ENCODE measurements around the gene NPS. TPM values are rescaled to one million over a fixed set of nuclear protein-coding genes. Genes with fewer than 3 reads are reported as not detected.

The NPS gene
- total RNA-seq, 1 experiment from 2014 or later = not detected

DNA sequence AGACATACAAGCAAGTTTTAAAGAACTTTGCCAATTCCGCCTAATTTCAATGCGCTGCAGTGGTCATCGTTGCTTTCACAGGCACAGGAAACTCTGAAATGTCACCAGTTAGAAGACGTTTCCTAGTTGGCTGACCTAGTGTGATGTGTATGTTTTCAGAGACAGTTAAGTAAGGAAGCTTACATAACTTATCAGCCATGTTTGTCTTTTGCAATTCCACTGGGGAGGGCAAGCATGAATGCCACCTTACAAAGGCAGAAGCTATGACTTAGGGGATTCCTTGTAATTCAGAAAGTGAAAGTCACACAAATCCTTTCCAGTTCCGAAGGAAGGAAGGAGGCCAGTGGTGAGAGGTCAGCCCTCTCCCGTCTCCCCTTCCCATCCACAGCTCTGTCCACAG is 15.0 kb upstream of the NPS start:
- Histone ChIP-seq H3K27me3 (ENCODE audit: control insufficient read depth, insufficient read depth, low read length) (0 out of 2 replicates have a peak, but pooled peaks cover 2% of the 10 kb centered on the region), H3K9me3 (ENCODE audit: control insufficient read depth, insufficient read depth, low read depth, low read length) (no peaks in the 10 kb centered on the region), H3K4me3 (ENCODE audit: low read depth in 2 of 2, low read length in 2 of 2) (no peak overlapping the region), H3K36me3 (ENCODE audit: control insufficient read depth, insufficient read depth, low read length) (no peaks in the 10 kb centered on the region), H3K4me1 (ENCODE audit: control insufficient read depth, insufficient read depth, low read length) (no peaks in the 10 kb centered on the region), H3K27ac (ENCODE audit: low read length) (no peak overlapping the region)
- in situ Hi-C loops (cut with HindIII; ENCODE audit: low pct_unique_long_range_greater_than_20kb, low sequenced_read_pairs) (no loop called here), intact Hi-C loops (cut with micrococcal nuclease; ENCODE audit: unreplicated experiment) (no loop called here)
- ATAC-seq (no peak), DNase-seq (ENCODE audit: low read depth, low spot score) (no peak)
- CTCF ChIA-PET = no interaction called here
- POLR2A ChIA-PET = no interaction called here
- no TSS peak for BruUV-seq (replicated peaks)
- TF ChIP-seq SIN3A (IDR thresholded peaks at IDR 0.05; ENCODE audit: borderline replicate concordance, insufficient read depth, low read depth, low read length) (no peak), POLR2AphosphoS5 (IDR thresholded peaks at IDR 0.05; ENCODE audit: low read depth, low read length) (no peak)

DNA sequence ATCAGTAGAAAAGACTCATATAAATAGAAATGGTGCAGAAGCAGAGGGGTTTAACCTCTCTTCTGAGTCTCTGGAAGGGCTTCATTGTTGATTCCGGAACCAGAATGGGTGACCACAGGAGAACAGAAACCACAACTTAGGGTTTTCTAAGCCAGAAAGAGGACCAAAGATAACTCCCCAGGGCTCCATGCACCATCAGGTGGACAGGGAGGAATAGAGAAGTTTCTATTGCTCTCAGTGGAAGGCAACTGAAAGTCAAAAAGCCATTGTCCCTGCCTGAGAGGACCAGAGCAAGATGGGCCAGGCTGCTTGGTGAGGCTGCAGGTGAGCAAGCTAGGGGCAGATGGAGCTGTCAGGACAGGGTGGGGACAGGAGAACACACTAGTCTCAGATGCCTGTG is 14.6 kb upstream of the NPS start:
- ATAC-seq (no peak), DNase-seq (ENCODE audit: low read depth, low spot score) (no peak)
- TF ChIP-seq POLR2AphosphoS5 (IDR thresholded peaks at IDR 0.05; ENCODE audit: low read depth, low read length) (no peak), SIN3A (IDR thresholded peaks at IDR 0.05; ENCODE audit: borderline replicate concordance, insufficient read depth, low read depth, low read length) (no peak), TCF7L2 (IDR thresholded peaks at IDR 0.05; ENCODE audit: low read depth, low read length) (no peak)
- TF ChIP-seq, protein P1, sequence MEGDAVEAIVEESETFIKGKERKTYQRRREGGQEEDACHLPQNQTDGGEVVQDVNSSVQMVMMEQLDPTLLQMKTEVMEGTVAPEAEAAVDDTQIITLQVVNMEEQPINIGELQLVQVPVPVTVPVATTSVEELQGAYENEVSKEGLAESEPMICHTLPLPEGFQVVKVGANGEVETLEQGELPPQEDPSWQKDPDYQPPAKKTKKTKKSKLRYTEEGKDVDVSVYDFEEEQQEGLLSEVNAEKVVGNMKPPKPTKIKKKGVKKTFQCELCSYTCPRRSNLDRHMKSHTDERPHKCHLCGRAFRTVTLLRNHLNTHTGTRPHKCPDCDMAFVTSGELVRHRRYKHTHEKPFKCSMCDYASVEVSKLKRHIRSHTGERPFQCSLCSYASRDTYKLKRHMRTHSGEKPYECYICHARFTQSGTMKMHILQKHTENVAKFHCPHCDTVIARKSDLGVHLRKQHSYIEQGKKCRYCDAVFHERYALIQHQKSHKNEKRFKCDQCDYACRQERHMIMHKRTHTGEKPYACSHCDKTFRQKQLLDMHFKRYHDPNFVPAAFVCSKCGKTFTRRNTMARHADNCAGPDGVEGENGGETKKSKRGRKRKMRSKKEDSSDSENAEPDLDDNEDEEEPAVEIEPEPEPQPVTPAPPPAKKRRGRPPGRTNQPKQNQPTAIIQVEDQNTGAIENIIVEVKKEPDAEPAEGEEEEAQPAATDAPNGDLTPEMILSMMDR (IDR thresholded peaks at IDR 0.05) = no peak
- TF ChIP-seq, protein P2, sequence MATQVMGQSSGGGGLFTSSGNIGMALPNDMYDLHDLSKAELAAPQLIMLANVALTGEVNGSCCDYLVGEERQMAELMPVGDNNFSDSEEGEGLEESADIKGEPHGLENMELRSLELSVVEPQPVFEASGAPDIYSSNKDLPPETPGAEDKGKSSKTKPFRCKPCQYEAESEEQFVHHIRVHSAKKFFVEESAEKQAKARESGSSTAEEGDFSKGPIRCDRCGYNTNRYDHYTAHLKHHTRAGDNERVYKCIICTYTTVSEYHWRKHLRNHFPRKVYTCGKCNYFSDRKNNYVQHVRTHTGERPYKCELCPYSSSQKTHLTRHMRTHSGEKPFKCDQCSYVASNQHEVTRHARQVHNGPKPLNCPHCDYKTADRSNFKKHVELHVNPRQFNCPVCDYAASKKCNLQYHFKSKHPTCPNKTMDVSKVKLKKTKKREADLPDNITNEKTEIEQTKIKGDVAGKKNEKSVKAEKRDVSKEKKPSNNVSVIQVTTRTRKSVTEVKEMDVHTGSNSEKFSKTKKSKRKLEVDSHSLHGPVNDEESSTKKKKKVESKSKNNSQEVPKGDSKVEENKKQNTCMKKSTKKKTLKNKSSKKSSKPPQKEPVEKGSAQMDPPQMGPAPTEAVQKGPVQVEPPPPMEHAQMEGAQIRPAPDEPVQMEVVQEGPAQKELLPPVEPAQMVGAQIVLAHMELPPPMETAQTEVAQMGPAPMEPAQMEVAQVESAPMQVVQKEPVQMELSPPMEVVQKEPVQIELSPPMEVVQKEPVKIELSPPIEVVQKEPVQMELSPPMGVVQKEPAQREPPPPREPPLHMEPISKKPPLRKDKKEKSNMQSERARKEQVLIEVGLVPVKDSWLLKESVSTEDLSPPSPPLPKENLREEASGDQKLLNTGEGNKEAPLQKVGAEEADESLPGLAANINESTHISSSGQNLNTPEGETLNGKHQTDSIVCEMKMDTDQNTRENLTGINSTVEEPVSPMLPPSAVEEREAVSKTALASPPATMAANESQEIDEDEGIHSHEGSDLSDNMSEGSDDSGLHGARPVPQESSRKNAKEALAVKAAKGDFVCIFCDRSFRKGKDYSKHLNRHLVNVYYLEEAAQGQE (IDR thresholded peaks at IDR 0.05; ENCODE audit: insufficient read depth in 1 of 2, low read depth in 2 of 2, low read length in 1 of 2) = no peak
- H3K27me3 ChIP-seq (ENCODE audit: control insufficient read depth, insufficient read depth, low read length) = 0 out of 2 replicates have a peak, but pooled peaks cover 2% of the 10 kb centered on the region
- no peak overlapping the region for H3K4me3 ChIP-seq (ENCODE audit: low read depth in 2 of 2, low read length in 2 of 2)
- H3K9me3 ChIP-seq (ENCODE audit: control insufficient read depth, insufficient read depth, low read depth, low read length) = no peaks in the 10 kb centered on the region
- ChIA-PET POLR2A (no interaction called here), CTCF (no interaction called here)
- intact Hi-C loops (cut with micrococcal nuclease; ENCODE audit: unreplicated experiment) = no loop called here
- no peaks in the 10 kb centered on the region for H3K4me1 ChIP-seq (ENCODE audit: control insufficient read depth, insufficient read depth, low read length)
- no peaks in the 10 kb centered on the region for H3K36me3 ChIP-seq (ENCODE audit: control insufficient read depth, insufficient read depth, low read length)
- in situ Hi-C loops (cut with HindIII; ENCODE audit: low pct_unique_long_range_greater_than_20kb, low sequenced_read_pairs) = no loop called here
- no peak overlapping the region for H3K27ac ChIP-seq (ENCODE audit: low read length)
- no TSS peak for BruUV-seq (replicated peaks)

DNA sequence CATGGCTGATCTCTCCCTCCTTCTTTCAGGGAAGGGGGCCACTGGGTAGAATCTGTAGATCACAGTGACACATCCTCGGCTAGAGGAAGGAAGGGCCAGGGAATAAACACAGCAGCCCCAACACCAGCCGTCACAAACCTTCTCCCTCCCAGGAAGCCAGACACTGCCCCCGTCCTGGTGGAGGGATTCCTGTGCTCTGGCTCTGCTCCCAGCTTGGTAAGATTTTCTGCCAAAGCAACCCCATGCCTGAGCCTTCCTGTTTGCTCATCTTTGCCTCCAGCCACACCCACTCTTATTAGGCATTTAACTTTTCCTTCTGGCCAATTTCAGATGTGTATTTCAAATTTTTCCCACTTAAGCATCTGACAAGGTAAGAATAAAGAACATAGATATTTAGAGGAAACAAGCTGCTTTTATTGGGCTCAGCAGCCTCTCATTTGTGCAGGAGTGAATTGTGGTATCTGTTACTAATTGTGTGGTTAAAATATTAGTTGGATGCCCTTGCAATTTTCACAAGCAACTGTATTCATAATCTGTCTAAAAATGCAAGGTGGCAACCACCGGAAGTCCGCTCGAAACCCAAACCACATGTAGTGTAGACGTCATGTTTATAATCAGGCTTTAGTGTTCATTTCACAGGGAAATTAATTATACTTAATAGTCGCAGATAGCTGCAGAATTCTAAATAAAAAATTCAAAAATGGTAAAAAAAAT is 13.2 kb upstream of the NPS start:
- ChIA-PET CTCF (no interaction called here), POLR2A (no interaction called here)
- Histone ChIP-seq H3K36me3 (ENCODE audit: control insufficient read depth, insufficient read depth, low read length) (no peaks in the 10 kb centered on the region), H3K4me1 (ENCODE audit: control insufficient read depth, insufficient read depth, low read length) (no peaks in the 10 kb centered on the region), H3K4me3 (ENCODE audit: low read depth in 2 of 2, low read length in 2 of 2) (no peak overlapping the region), H3K27me3 (ENCODE audit: control insufficient read depth, insufficient read depth, low read length) (0 out of 2 replicates have a peak, but pooled peaks cover 2% of the 10 kb centered on the region), H3K27ac (ENCODE audit: low read length) (no peak overlapping the region), H3K9me3 (ENCODE audit: control insufficient read depth, insufficient read depth, low read depth, low read length) (no peaks in the 10 kb centered on the region)
- DNase-seq (ENCODE audit: low read depth, low spot score) (no peak), ATAC-seq (no peak)
- in situ Hi-C loops (cut with HindIII; ENCODE audit: low pct_unique_long_range_greater_than_20kb, low sequenced_read_pairs) (no loop called here), intact Hi-C loops (cut with micrococcal nuclease; ENCODE audit: unreplicated experiment) (no loop called here)
- TF ChIP-seq, protein P2 (IDR thresholded peaks at IDR 0.05; ENCODE audit: insufficient read depth in 1 of 2, low read depth in 2 of 2, low read length in 1 of 2) = no peak
- TF ChIP-seq POLR2AphosphoS5 (IDR thresholded peaks at IDR 0.05; ENCODE audit: low read depth, low read length) = no peak
- TF ChIP-seq TCF7L2 (IDR thresholded peaks at IDR 0.05; ENCODE audit: low read depth, low read length) = no peak
- no peak for TF ChIP-seq SIN3A (IDR thresholded peaks at IDR 0.05; ENCODE audit: borderline replicate concordance, insufficient read depth, low read depth, low read length)
- TF ChIP-seq, protein P1 (IDR thresholded peaks at IDR 0.05) = no peak
- no TSS peak for BruUV-seq (replicated peaks)
